GM23338 (cell line): ENCODE measurements around the gene AKAP7. TPM values are rescaled to one million over a fixed set of nuclear protein-coding genes. Genes with fewer than 3 reads are reported as not detected.

Experiments used
- ATAC-seq: fragments of 200-7000 bp; cut with Tn5 transposase; 3 replicates; pipeline ENCODE4 v1.9.1; 2020
- DNase-seq: peaks from one replicate; pipeline ENCODE4 v3.0.0-alpha.2; 2015; ENCODE audit warnings: low spot score
- H2AFZ ChIP-seq: fragments of 200-600 bp; sonication (generic); 2 replicates; pipeline ENCODE4 v1.8.0; 2016; ENCODE audit warnings: antibody characterized with exemption, mild to moderate bottlenecking, moderate library complexity
- H3F3A ChIP-seq: fragments of 200-600 bp; sonication (generic); replicated peaks from 2 replicates; pipeline ENCODE4 v1.8.0; 2017; ENCODE audit warnings: antibody characterized with exemption, mixed run types, low read depth
- H3K27ac ChIP-seq: fragments of 200-600 bp; sonication (generic); 2 replicates; pipeline ENCODE4 v1.6.1; 2016; ENCODE audit warnings: low read depth
- H3K27me3 ChIP-seq: fragments of 200-600 bp; sonication (generic); 2 replicates; pipeline ENCODE4 v1.8.0; 2016; ENCODE audit warnings: mild to moderate bottlenecking, mixed run types, moderate library complexity; ENCODE audit not compliant: insufficient read depth
- H3K36me3 ChIP-seq: fragments of 200-600 bp; sonication (generic); 2 replicates; pipeline ENCODE4 v1.8.0; 2016; ENCODE audit warnings: mild to moderate bottlenecking; ENCODE audit not compliant: insufficient read depth
- H3K4me1 ChIP-seq: fragments of 200-600 bp; sonication (generic); 2 replicates; pipeline ENCODE4 v1.8.0; 2016; ENCODE audit warnings: mild to moderate bottlenecking, moderate library complexity; ENCODE audit not compliant: insufficient read depth
- H3K4me2 ChIP-seq: fragments of 200-600 bp; sonication (generic); 2 replicates; pipeline ENCODE4 v1.7.1; 2017; ENCODE audit warnings: mixed run types
- H3K4me3 ChIP-seq: fragments of 200-600 bp; sonication (generic); 2 replicates; pipeline ENCODE4 v1.6.1; 2016; ENCODE audit warnings: mixed run types
- H3K79me2 ChIP-seq: fragments of 200-600 bp; sonication (generic); replicated peaks from 2 replicates; pipeline ENCODE4 v1.8.0; 2017; ENCODE audit warnings: mild to moderate bottlenecking; ENCODE audit not compliant: insufficient read depth
- H3K9me2 ChIP-seq: fragments of 200-600 bp; sonication (generic); 2 replicates; pipeline ENCODE4 v1.8.0; 2017; ENCODE audit not compliant: insufficient read depth
- H4K20me1 ChIP-seq: fragments of 200-600 bp; sonication (generic); replicated peaks from 2 replicates; pipeline ENCODE4 v1.8.0; 2017; ENCODE audit warnings: mild to moderate bottlenecking; ENCODE audit not compliant: insufficient read depth
- H3K27ac Mint-ChIP-seq: 2 replicates; pipeline ENCODE4 v1.8.0; 2020; ENCODE audit warnings: inconsistent platforms, mild to moderate bottlenecking, moderate library complexity, mixed read lengths
- H3K27me3 Mint-ChIP-seq: 3 replicates; pipeline ENCODE4 v1.8.0; 2022; ENCODE audit warnings: low read depth, mild to moderate bottlenecking, moderate library complexity, mixed read lengths, inconsistent platforms; ENCODE audit not compliant: insufficient read depth, poor library complexity
- H3K36me3 Mint-ChIP-seq: 3 replicates; pipeline ENCODE4 v1.8.0; 2021; ENCODE audit warnings: low read depth, mild to moderate bottlenecking, inconsistent platforms, moderate library complexity, mixed read lengths
- H3K4me1 Mint-ChIP-seq: 3 replicates; pipeline ENCODE4 v1.8.0; 2020; ENCODE audit warnings: mild to moderate bottlenecking, inconsistent platforms, mixed read lengths
- H3K4me3 Mint-ChIP-seq: 3 replicates; pipeline ENCODE4 v1.8.0; 2021; ENCODE audit warnings: moderate library complexity, mild to moderate bottlenecking, inconsistent platforms, mixed read lengths
- H3K9me3 Mint-ChIP-seq: 3 replicates; pipeline ENCODE4 v1.8.0; 2020; ENCODE audit warnings: moderate library complexity, mild to moderate bottlenecking, inconsistent platforms, mixed read lengths
- CREB1 ChIP-seq: fragments of 250-450 bp; sonication (Bioruptor Pico); IDR thresholded peaks from 2 replicates; pipeline ENCODE4 v1.5.0; 2020; ENCODE audit warnings: low read depth, mild to moderate bottlenecking, moderate library complexity
- ETS1 ChIP-seq: IDR thresholded peaks from 2 replicates; pipeline ENCODE4 v1.6.1; 2016; ENCODE audit warnings: antibody characterized with exemption
- EZH2 ChIP-seq: fragments of 200-600 bp; sonication (generic); IDR thresholded peaks from one replicate; pipeline ENCODE4 v1.8.0; 2017; ENCODE audit warnings: antibody characterized with exemption, mild to moderate bottlenecking, low read depth; ENCODE audit not compliant: unreplicated experiment
- JUNB ChIP-seq: IDR thresholded peaks from one replicate; pipeline ENCODE4 v1.6.1; 2016; ENCODE audit warnings: antibody characterized with exemption; ENCODE audit not compliant: unreplicated experiment
- NANOG ChIP-seq: IDR thresholded peaks from 2 replicates; pipeline ENCODE4 v1.6.1; 2016; ENCODE audit warnings: antibody characterized with exemption, borderline replicate concordance
- POLR2AphosphoS5 ChIP-seq: IDR thresholded peaks from 2 replicates; pipeline ENCODE4 v1.6.1; 2016; ENCODE audit warnings: antibody characterized with exemption, low read depth
- REST ChIP-seq: IDR thresholded peaks from one replicate; pipeline ENCODE4 v1.6.1; 2018; ENCODE audit warnings: antibody characterized with exemption; ENCODE audit not compliant: unreplicated experiment
- ZNF114 ChIP-seq: fragments of 250-450 bp; sonication (Bioruptor Pico); IDR thresholded peaks from 2 replicates; pipeline ENCODE4 v1.5.0; 2020; ENCODE audit warnings: mild to moderate bottlenecking, moderate library complexity
- ZNF331 ChIP-seq: fragments of 250-450 bp; sonication (Bioruptor Pico); IDR thresholded peaks from 2 replicates; pipeline ENCODE4 v1.5.0; 2020; ENCODE audit warnings: low read depth, mild to moderate bottlenecking, moderate library complexity
- polyA plus RNA-seq: library from polyadenylated mRNA; unstranded; fragments of >200 nt; fragmentation: Nextera tagmentation; extraction: Ambion mirVana; gene quantifications from 2 replicates; pipeline ENCODE4 v1.2.1, GENCODE V29; 2016
- total RNA-seq: library from RNA; depleted of rRNA; stranded (reverse); fragments of >200 nt; shearing (Covaris generic); gene quantifications from 2 replicates; pipeline ENCODE4 v1.2.3, GENCODE V29; 2014
- TF ChIP-seq, protein P1 (sequence below), 2 experiments: fragments of 200-600 bp in 1 of 2; sonication (generic) in 1 of 2; conservative IDR thresholded peaks; 2 replicates each; pipeline versions ENCODE4 v1.5.1 to v1.6.1; 2016 to 2017; ENCODE audit warnings: antibody characterized with exemption in 2 of 2, low read depth in 2 of 2, mild to moderate bottlenecking in 2 of 2, moderate library complexity in 1 of 2

The AKAP7 gene
- total and polyA plus RNA-seq, 2 experiments from 2014 or later = 12.2 to 20.0 TPM

DNA sequence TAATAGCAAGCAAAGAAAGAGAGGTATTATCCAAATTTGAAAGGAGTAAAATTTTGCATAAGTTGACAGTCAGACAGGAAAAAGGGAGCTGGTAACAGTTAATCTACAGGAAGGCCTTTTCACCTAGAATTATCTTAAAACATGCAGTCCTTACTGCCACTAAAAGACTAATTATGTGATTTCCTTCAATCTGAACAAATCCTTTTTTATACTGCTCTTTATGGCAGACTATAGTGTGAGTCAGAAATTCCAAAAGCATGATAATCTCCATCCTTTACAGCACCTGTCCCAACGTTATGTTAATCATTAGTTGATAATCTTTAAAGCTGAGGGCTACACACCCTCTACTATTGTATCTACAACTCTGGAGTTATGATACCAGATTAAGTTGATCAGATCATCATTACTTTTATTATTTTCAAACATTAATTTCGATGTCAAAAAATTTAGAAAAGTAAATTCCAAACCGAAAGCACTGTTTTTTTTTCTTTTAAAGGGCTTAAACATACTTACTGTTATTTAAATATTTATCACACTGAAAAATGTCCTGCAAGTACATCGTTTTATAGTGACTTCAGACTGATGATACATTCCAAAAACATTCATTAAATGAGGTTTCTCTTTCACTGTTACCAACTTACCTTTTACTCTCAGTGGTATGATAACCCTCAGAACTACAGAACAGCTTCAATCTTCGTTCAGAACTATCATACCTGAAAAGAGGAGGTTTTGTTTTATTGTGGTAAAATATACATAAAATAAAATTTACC, 33.2 kb upstream of the AKAP7 start:
- Mint-ChIP-seq H3K4me1 (no peaks in the 10 kb centered on the region), H3K36me3 (no peaks in the 10 kb centered on the region), H3K27ac (no peak overlapping the region), H3K9me3 (peaks cover 9% of the 10 kb centered on the region; the same call in 2 of the 3 replicates), H3K27me3 (no peaks in the 10 kb centered on the region), H3K4me3 (no peak overlapping the region)
- H3K36me3 ChIP-seq = no peaks in the 10 kb centered on the region
- no peaks in the 10 kb centered on the region for H3F3A ChIP-seq
- no peaks in the 10 kb centered on the region for H3K27me3 ChIP-seq
- H3K4me3 ChIP-seq = no peak overlapping the region
- no peak overlapping the region for H3K27ac ChIP-seq
- DNase-seq = no peak
- no peak overlapping the region for H2AFZ ChIP-seq
- H3K9me2 ChIP-seq = no peaks in the 10 kb centered on the region
- H3K79me2 ChIP-seq = no peaks in the 10 kb centered on the region
- TF ChIP-seq REST = no peak
- no peak for TF ChIP-seq POLR2AphosphoS5
- TF ChIP-seq NANOG = no peak
- TF ChIP-seq, protein P1, sequence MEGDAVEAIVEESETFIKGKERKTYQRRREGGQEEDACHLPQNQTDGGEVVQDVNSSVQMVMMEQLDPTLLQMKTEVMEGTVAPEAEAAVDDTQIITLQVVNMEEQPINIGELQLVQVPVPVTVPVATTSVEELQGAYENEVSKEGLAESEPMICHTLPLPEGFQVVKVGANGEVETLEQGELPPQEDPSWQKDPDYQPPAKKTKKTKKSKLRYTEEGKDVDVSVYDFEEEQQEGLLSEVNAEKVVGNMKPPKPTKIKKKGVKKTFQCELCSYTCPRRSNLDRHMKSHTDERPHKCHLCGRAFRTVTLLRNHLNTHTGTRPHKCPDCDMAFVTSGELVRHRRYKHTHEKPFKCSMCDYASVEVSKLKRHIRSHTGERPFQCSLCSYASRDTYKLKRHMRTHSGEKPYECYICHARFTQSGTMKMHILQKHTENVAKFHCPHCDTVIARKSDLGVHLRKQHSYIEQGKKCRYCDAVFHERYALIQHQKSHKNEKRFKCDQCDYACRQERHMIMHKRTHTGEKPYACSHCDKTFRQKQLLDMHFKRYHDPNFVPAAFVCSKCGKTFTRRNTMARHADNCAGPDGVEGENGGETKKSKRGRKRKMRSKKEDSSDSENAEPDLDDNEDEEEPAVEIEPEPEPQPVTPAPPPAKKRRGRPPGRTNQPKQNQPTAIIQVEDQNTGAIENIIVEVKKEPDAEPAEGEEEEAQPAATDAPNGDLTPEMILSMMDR (conservative IDR thresholded peaks at IDR 0.05; ENCODE audit: low read depth in 2 of 2) = no peak
- TF ChIP-seq ZNF331 (CRISPR knock-in tag) = no peak
- no peak for TF ChIP-seq CREB1 (CRISPR knock-in tag)
- no peak overlapping the region for H3K4me2 ChIP-seq
- no peaks in the 10 kb centered on the region for H3K4me1 ChIP-seq
- no peak for ATAC-seq
- H4K20me1 ChIP-seq = no peaks in the 10 kb centered on the region

GRCh38 chr6:131103296-131103695, 32.0 kb upstream of the AKAP7 start:
- no peak overlapping the region for H3K4me3 Mint-ChIP-seq
- Histone ChIP-seq H3K36me3 (no peaks in the 10 kb centered on the region), H3K4me3 (no peak overlapping the region), H3K27ac (no peak overlapping the region), H3K79me2 (no peaks in the 10 kb centered on the region), H3K4me2 (no peak overlapping the region), H3F3A (no peaks in the 10 kb centered on the region), H4K20me1 (no peaks in the 10 kb centered on the region), H3K4me1 (no peaks in the 10 kb centered on the region), H2AFZ (no peak overlapping the region), H3K27me3 (no peaks in the 10 kb centered on the region), H3K9me2 (no peaks in the 10 kb centered on the region)
- no peak for DNase-seq
- H3K36me3 Mint-ChIP-seq = no peaks in the 10 kb centered on the region
- H3K4me1 Mint-ChIP-seq = no peaks in the 10 kb centered on the region
- H3K27ac Mint-ChIP-seq = no peak overlapping the region
- H3K27me3 Mint-ChIP-seq = no peaks in the 10 kb centered on the region
- peaks cover 9% of the 10 kb centered on the region; the same call in 2 of the 3 replicates for H3K9me3 Mint-ChIP-seq
- ATAC-seq = no peak
- TF ChIP-seq ETS1 (no peak), ZNF114 (no peak), NANOG (no peak), REST (no peak), JUNB (no peak), ZNF331 (CRISPR knock-in tag) (no peak), EZH2 (no peak), CREB1 (CRISPR knock-in tag) (no peak)
